ENCODE data around the gene CD300E.
"Not testable (repeated sequence)": the region's sequence is repeated elsewhere in the genome, so short reads cannot be mapped to it uniquely, and the experiment has no call there.

CD300E gene

GRCh38 chr17:74633326-74633725 lies 9.8 kb upstream of the CD300E start:
- DNase-seq: no peak

GRCh38 chr17:74632617-74633016 lies 9.1 kb upstream of the CD300E start:
- DNase-seq: no peak

- DNase-seq: no peak
Measured at GRCh38 chr17:74631468-74632450, 8.2 kb upstream of the CD300E start.

GRCh38 chr17:74630251-74630650 lies 6.7 kb upstream of the CD300E start:
- DNase-seq: not testable (repeated sequence)

GRCh38 chr17:74625661-74626060 lies 2.1 kb upstream of the CD300E start:
- peak; percentile 18 for DNase-seq

- DNase-seq: no peak
Measured at GRCh38 chr17:74624131-74624530, 593 bp upstream of the CD300E start.

- DNase-seq: no peak
Measured at GRCh38 chr17:74619077-74619673, 4.4 kb downstream of the CD300E start.

- no peak for DNase-seq
Measured at GRCh38 chr17:74618451-74618850, 5.1 kb downstream of the CD300E start.

GRCh38 chr17:74616696-74617095 lies 6.8 kb downstream of the CD300E start:
- DNase-seq: no peak

- DNase-seq: no peak
Measured at GRCh38 chr17:74612046-74612445, 11.5 kb downstream of the CD300E start.

- DNase-seq: no peak
Measured at GRCh38 chr17:74610108-74610507, 13.4 kb downstream of the CD300E start.

GRCh38 chr17:74608511-74608910 lies 15.0 kb downstream of the CD300E start:
- DNase-seq: no peak

GRCh38 chr17:74607221-74607620 lies 16.3 kb downstream of the CD300E start:
- no peak for DNase-seq

GRCh38 chr17:74606050-74606449 lies 17.5 kb downstream of the CD300E start:
- DNase-seq: no peak

GRCh38 chr17:74605361-74605760 lies 18.2 kb downstream of the CD300E start:
- DNase-seq: no peak

GRCh38 chr17:74604761-74605160 lies 18.8 kb downstream of the CD300E start:
- DNase-seq: peak; percentile 58

- DNase-seq: no peak
Measured at GRCh38 chr17:74604200-74604599, 19.3 kb downstream of the CD300E start.

- no peak for DNase-seq
Measured at GRCh38 chr17:74603746-74604145, 19.8 kb downstream of the CD300E start.

GRCh38 chr17:74603037-74603635 lies 20.4 kb downstream of the CD300E start:
- DNase-seq: no peak

- peak; percentile 53 for DNase-seq
Measured at GRCh38 chr17:74601944-74602572, 21.5 kb downstream of the CD300E start.

- peak; percentile 20 for DNase-seq
Measured at GRCh38 chr17:74599448-74599939, 24.0 kb downstream of the CD300E start.

GRCh38 chr17:74599023-74599399 lies 24.5 kb downstream of the CD300E start:
- no peak for DNase-seq

GRCh38 chr17:74598346-74599022 lies 25.1 kb downstream of the CD300E start:
- DNase-seq: no peak

All from NCI-H82 (cell line).